Spleen (tissue), 11 donors: ENCODE data around the gene SLC38A2. TPM values are rescaled to one million over a fixed set of nuclear protein-coding genes. Genes with fewer than 3 reads are reported as not detected.

Experiments
- DNase-seq: peaks from one replicate; pipeline ENCODE4 v3.0.0-alpha.2; 2020
- H3K27ac ChIP-seq, 8 donors: fragments of 200-600 bp; sonication (generic) in 7 of 8; 1 replicate in 4 of 8; 2 replicates in 4 of 8; pipeline versions ENCODE4 v1.5.0 to v1.8.0; 2016 to 2021; ENCODE audit warnings: inconsistent platforms in 4 of 8, mild to moderate bottlenecking in 4 of 8, moderate library complexity in 1 of 8
- H3K27me3 ChIP-seq, 7 donors: fragments of 200-600 bp; sonication (generic) in 6 of 7; replicated peaks in 1 of 7; 1 replicate in 4 of 7; 2 replicates in 3 of 7; pipeline versions ENCODE4 v1.5.0 to v1.8.0; 2016 to 2021; ENCODE audit warnings: inconsistent platforms in 3 of 7, mild to moderate bottlenecking in 1 of 7
- H3K36me3 ChIP-seq, 6 donors: fragments of 200-600 bp; sonication (generic) in 5 of 6; 1 replicate in 4 of 6; 2 replicates in 2 of 6; pipeline versions ENCODE4 v1.5.0 to v1.8.0; 2016 to 2021; ENCODE audit warnings: inconsistent platforms in 2 of 6
- H3K4me1 ChIP-seq, 6 donors: fragments of 200-600 bp; sonication (generic) in 5 of 6; 1 replicate in 3 of 6; 2 replicates in 3 of 6; pipeline versions ENCODE4 v1.5.0 to v1.8.0; 2016 to 2021; ENCODE audit warnings: inconsistent platforms in 3 of 6
- H3K4me3 ChIP-seq, 8 donors: fragments of 200-600 bp; sonication (generic) in 7 of 8; 1 replicate in 4 of 8; 2 replicates in 4 of 8; pipeline versions ENCODE4 v1.5.0 to v1.8.0; 2016 to 2021; ENCODE audit warnings: inconsistent platforms in 4 of 8, mild to moderate bottlenecking in 4 of 8, moderate library complexity in 2 of 8
- H3K9me3 ChIP-seq, 8 donors: fragments of 200-600 bp; sonication (generic) in 7 of 8; 1 replicate in 4 of 8; 2 replicates in 4 of 8; pipeline versions ENCODE4 v1.5.0 to v1.8.0; 2016 to 2021; ENCODE audit warnings: inconsistent platforms in 4 of 8
- POLR2A ChIP-seq, 3 donors: fragments of 450-650 bp; IDR thresholded peaks; one replicate each; pipeline ENCODE4 v1.5.1; 2017; ENCODE audit warnings: antibody characterized with exemption in 3 of 3, mild to moderate bottlenecking in 1 of 3
- POLR2AphosphoS5 ChIP-seq, 3 donors: sonication (generic); formaldehyde crosslinking; IDR thresholded peaks; one replicate each; pipeline ENCODE4 v1.5.1; 2017; ENCODE audit warnings: antibody characterized with exemption in 3 of 3
- WGBS, 5 donors: extraction: QIAGEN DNeasy Blood & Tissue Kit in 3 of 5; methylation state at CpG; one replicate each; pipeline versions ENCODE4 v1.1.5 to v1.1.7; 2013 to 2018; 5-methylcytosine and 5-hydroxymethylcytosine counted together
- intact Hi-C: fragments of 100-400 bp; cut with DNase I; formaldehyde crosslinking; loops from one replicate; pipeline ENCODE4 v1.15.0; 2023; ENCODE audit warnings: low total_unique reads
- polyA plus RNA-seq, 3 donors: library from polyadenylated mRNA; stranded (reverse); fragments of 200-250 nt; gene quantifications; one replicate each; pipeline ENCODE4 v1.2.1, GENCODE V29; 2013
- total RNA-seq, 7 donors: library from RNA; depleted of rRNA in 3 of 7; stranded (reverse); fragments of >200 nt in 3 of 7; fragmentation: NEBNext Ultra II Directional in 4 of 7; extraction: Animal tissue kit (Norgen Biotek cat#: 25700) in 4 of 7; gene quantifications; one replicate each; pipeline versions ENCODE4 v1.1.0 to v1.2.1, GENCODE V29; 2016 to 2021
- TF ChIP-seq, protein P1 (sequence below), 11 experiments: fragments of 200-600 bp in 7 of 11; fragments of 450-650 bp in 4 of 11; sonication (generic) in 4 of 11; IDR thresholded peaks in 8 of 11; conservative IDR thresholded peaks in 3 of 11; 1 replicate in 7 of 11; 2 replicates in 4 of 11; pipeline versions ENCODE4 v1.4.0 to v1.8.0; 2016 to 2021; ENCODE audit warnings: antibody characterized with exemption in 11 of 11, inconsistent platforms in 4 of 11, mild to moderate bottlenecking in 1 of 11
- donor health status: healthy with polysubstance abuse.
- donor health status: DM: no; HTN: no; CAD: no; lungs with moderate emphysema.
- donor health status: DM: no; HTN: no; CAD: no.
- donor health status: Bipolar disorder and iron deficiency.
- donor health status: healthy.
- donor health status: DM: no; HTN: no; CAD: no.
- donor health status: DM: yes; HTN: yes; CAD: no.

SLC38A2 gene
- total and polyA plus RNA-seq, 10 donors, result 40.7 to 297 (median 151) TPM

DNA sequence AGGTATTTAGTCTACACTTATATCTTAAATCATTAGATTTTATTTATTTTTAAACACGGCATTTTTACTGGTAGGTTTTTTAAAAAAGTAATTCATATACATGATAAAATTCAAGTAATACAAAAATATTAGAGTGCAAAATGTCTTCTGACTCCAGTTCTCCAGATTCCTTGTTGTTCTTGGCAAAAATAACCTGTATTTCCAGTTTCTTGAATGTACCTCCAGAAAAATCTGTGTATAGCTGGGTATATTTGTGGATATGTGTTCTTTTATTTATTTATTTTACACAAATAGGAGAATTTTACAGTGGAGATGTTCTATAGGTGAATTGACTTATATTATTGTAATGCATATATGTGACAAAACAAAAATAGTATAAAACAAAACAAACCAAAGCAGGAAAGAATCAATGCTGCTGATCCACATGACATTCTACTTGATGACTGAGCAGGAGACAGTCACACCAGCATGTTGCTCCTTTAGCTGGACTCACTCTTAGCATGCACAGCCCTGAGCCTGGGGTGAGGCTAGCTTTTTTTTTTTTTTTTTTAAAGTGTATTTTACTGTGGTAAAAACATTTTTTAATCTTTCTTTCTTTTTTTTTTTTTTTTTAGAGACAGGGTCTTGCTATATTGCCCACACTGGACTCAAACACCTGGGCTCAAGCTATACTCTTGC is 42.2 kb upstream of the SLC38A2 start:
- intact Hi-C loops, result no loop called here
- TF ChIP-seq POLR2A (IDR thresholded peaks at IDR 0.05), result no peak
- TF ChIP-seq, protein P1, sequence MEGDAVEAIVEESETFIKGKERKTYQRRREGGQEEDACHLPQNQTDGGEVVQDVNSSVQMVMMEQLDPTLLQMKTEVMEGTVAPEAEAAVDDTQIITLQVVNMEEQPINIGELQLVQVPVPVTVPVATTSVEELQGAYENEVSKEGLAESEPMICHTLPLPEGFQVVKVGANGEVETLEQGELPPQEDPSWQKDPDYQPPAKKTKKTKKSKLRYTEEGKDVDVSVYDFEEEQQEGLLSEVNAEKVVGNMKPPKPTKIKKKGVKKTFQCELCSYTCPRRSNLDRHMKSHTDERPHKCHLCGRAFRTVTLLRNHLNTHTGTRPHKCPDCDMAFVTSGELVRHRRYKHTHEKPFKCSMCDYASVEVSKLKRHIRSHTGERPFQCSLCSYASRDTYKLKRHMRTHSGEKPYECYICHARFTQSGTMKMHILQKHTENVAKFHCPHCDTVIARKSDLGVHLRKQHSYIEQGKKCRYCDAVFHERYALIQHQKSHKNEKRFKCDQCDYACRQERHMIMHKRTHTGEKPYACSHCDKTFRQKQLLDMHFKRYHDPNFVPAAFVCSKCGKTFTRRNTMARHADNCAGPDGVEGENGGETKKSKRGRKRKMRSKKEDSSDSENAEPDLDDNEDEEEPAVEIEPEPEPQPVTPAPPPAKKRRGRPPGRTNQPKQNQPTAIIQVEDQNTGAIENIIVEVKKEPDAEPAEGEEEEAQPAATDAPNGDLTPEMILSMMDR (IDR thresholded peaks at IDR 0.05 in 8 of 11, conservative IDR thresholded peaks at IDR 0.05 in 3 of 11), result no peak
- Histone ChIP-seq H3K9me3 (no peaks in the 10 kb centered on the region), H3K27me3 (no peaks in the 10 kb centered on the region), H3K4me1 (peaks cover 0 to 12% (median 2%) of the 10 kb centered on the region in 6 donors), H3K4me3 (no peak overlapping the region), H3K27ac (no peak overlapping the region), H3K36me3 (no peaks in the 10 kb centered on the region)
- no peak for DNase-seq
- 91 to 100% (median 94%) methylated on average over 1 of the region's 1 CpG for WGBS, 5 donors

DNA sequence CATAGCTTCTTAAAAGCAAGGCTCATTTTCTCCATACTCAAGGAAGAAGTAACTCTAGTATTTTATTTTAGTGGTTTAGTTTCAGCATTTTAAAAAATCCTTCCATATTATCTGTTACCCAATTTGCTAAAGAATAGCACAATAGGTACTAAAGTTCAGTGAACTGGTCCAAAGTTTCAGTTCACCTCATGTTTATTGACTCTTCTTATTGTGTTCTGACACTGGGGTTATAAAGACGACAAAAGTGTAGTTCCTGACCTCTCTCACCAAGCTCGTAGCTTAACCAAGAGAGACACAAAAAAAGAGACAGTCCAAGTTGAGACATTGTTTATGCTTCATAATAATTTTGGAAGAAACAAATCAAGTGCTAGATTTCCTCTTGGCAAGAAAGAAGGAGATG is 40.8 kb upstream of the SLC38A2 start:
- 74 to 80% (median 76%) methylated on average over 2 of the region's 2 CpGs for WGBS, 5 donors
- Histone ChIP-seq H3K4me3 (no peak overlapping the region), H3K9me3 (no peaks in the 10 kb centered on the region), H3K27ac (no peak overlapping the region), H3K36me3 (no peaks in the 10 kb centered on the region), H3K27me3 (no peaks in the 10 kb centered on the region), H3K4me1 (peaks cover 0 to 16% (median 2%) of the 10 kb centered on the region in 6 donors)
- TF ChIP-seq, protein P1 (IDR thresholded peaks at IDR 0.05 in 8 of 11, conservative IDR thresholded peaks at IDR 0.05 in 3 of 11), result no peak
- TF ChIP-seq POLR2AphosphoS5 (IDR thresholded peaks at IDR 0.05) (no peak), POLR2A (IDR thresholded peaks at IDR 0.05) (no peak)
- intact Hi-C loops, result no loop called here
- DNase-seq, result no peak

DNA sequence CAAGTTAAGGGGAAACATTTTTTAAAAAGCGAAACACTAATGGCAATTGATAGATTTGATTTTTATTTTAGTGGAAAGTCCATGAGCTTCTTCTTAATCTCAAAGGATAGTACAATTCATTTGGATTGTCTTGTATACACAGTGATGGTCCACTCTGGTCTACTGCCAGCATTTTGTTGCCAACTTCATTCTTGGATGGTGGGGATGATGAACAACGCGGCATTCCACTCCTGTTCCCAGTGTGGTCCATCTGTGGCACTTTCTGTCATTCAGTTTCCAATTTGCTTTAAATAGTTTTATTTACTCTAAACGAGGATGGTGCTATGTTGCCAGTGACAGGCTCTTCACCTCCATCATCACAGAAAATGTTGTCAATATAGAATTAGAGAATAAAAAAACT is 40.3 kb upstream of the SLC38A2 start:
- Histone ChIP-seq H3K4me1 (peaks cover 0 to 19% (median 2%) of the 10 kb centered on the region in 6 donors), H3K4me3 (no peak overlapping the region), H3K27me3 (no peaks in the 10 kb centered on the region), H3K36me3 (no peaks in the 10 kb centered on the region), H3K9me3 (no peaks in the 10 kb centered on the region), H3K27ac (no peak overlapping the region)
- WGBS, 5 donors, result 92 to 97% (median 95%) methylated on average over 4 of the region's 4 CpGs
- no peak for DNase-seq
- TF ChIP-seq POLR2AphosphoS5 (IDR thresholded peaks at IDR 0.05), result no peak
- TF ChIP-seq, protein P1 (IDR thresholded peaks at IDR 0.05 in 8 of 11, conservative IDR thresholded peaks at IDR 0.05 in 3 of 11), result no peak
- no peak for TF ChIP-seq POLR2A (IDR thresholded peaks at IDR 0.05)
- intact Hi-C loops, result no loop called here

DNA sequence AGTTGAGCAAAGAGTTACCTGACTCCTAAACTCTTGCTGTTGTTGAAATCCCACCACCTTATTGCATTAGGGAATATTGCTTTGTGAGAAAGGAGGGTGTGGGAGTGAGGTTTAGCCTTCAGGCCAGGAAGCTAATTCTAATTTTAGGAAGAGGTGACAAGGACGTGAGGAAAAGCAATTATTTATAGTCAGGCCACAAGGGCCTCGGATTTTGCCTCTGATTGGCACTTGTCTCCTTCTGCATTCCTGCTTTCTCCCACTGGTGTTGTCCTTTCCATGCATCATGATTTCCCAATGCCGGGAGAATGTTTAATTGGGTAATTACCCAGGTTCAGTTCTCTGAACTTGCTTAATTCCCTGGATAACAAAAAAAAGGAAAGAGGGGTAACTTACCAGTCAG is 37.9 kb upstream of the SLC38A2 start:
- Histone ChIP-seq H3K36me3 (no peaks in the 10 kb centered on the region), H3K4me1 (peaks cover 0 to 19% (median 2%) of the 10 kb centered on the region in 6 donors), H3K4me3 (no peak overlapping the region), H3K9me3 (no peaks in the 10 kb centered on the region), H3K27ac (peak overlapping the region in 2 of 8 donors; percentile 53 to 60), H3K27me3 (no peaks in the 10 kb centered on the region)
- no peak for DNase-seq
- 60 to 71% (median 65%) methylated on average over 3 of the region's 3 CpGs for WGBS, 5 donors
- TF ChIP-seq POLR2AphosphoS5 (IDR thresholded peaks at IDR 0.05) (no peak), POLR2A (IDR thresholded peaks at IDR 0.05) (no peak)
- TF ChIP-seq, protein P1 (IDR thresholded peaks at IDR 0.05 in 8 of 11, conservative IDR thresholded peaks at IDR 0.05 in 3 of 11), result no peak
- intact Hi-C loops, result no loop called here
